Stimulated activated naive CD8-positive, alpha-beta T cell treated with anti-CD3 and anti-CD28 coated beads, Interleukin-15, Interleukin-2, amounts not matched to agents 100 ng/mL and 50 ng/mL, for 24 hours (primary cell): ENCODE results near the gene PRDM5.
A peak's percentile ranks its signal among the peaks of the same experiment; 100 is the strongest.

Experiments used
- H3K27ac Mint-ChIP-seq: one replicate; pipeline ENCODE4 v1.8.0; 2021; ENCODE audit warnings: mild to moderate bottlenecking, mixed read lengths
- H3K27me3 Mint-ChIP-seq: one replicate; pipeline ENCODE4 v1.8.0; 2021; ENCODE audit warnings: mixed read lengths
- H3K36me3 Mint-ChIP-seq: one replicate; pipeline ENCODE4 v1.8.0; 2021; ENCODE audit warnings: low read depth, mixed read lengths
- H3K4me1 Mint-ChIP-seq: one replicate; pipeline ENCODE4 v1.8.0; 2021; ENCODE audit warnings: low read depth, mixed read lengths
- H3K4me3 Mint-ChIP-seq: one replicate; pipeline ENCODE4 v1.8.0; 2021; ENCODE audit warnings: mild to moderate bottlenecking, mixed read lengths
- H3K9me3 Mint-ChIP-seq: one replicate; pipeline ENCODE4 v1.8.0; 2021; ENCODE audit warnings: mixed read lengths

Gene PRDM5

DNA sequence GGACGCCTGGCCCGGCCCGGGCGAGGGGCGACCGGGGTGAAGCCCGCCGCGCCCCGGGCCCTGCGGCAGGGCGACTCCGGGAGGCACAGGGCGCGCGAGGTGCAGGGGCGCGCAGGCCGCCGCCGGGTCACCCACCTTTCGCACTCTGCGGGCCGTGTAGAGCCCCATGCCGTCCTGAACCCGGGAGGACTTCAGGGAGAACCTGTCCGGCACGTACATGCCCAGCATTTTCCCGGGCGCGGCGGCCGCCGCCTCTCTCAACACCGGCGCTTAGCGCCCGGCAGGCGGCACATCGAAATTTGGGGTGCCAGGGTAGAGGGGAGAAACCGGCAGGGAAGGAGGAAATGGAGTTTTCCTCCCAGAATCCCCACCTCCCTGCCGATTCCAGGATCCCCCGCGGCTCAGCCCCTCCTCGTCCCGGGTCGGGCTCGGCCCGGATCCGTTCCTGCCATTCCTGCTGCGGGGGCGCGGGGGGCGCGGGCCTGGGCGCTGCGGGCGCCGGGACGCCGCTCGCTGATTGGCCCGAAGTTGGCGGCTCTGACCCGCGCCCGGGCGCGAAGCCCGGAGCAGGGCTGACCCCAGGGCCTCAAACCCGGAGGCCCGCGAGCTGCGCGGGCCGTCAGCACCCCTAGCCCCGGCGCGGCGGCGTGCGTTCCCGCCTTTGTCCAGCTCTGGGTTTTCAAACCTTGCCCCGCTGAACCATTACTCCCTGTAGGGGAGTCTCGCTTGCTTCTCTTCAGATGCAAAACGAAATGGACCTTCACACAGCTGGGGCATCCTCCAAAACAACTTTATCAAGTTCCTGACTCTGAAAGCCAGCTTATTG lies at the start of gene PRDM5:
PRDM5 (minus strand) TSS at position 346 of the 826 bp plus-strand sequence; CDS start at position 228, 118 bp downstream.
- no peaks in the 10 kb centered on the region for H3K36me3 Mint-ChIP-seq
- H3K4me1 Mint-ChIP-seq, result peaks cover 31% of the 10 kb centered on the region
- peak within 1 kb of the TSS; percentile 84 for H3K4me3 Mint-ChIP-seq
- H3K9me3 Mint-ChIP-seq, result no peaks in the 10 kb centered on the region
- peak within 1 kb of the TSS; percentile 92 for H3K27ac Mint-ChIP-seq
- peaks cover 34% of the 10 kb centered on the region for H3K27me3 Mint-ChIP-seq

DNA sequence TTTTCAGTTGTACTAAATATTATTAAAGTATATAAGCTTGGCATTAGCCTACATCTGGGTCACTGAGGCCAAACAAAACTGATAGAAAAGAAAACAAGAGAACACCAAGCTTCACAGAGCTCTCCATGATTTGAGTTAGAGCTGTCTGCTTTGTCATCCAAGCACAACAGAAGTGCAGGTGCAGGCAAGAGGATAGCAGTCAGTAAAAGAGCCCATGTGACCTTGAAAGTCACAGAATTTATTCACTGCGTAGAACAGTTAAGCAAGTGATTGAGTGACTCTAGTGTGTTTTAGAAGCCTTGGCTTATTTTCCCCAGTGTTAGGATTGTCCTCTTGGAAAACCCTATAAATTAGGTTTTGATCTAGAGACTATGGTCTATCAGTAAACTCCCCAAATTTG lies 49.4 kb upstream of the PRDM5 start:
- Mint-ChIP-seq H3K9me3 (peaks cover 4% of the 10 kb centered on the region), H3K27me3 (no peaks in the 10 kb centered on the region), H3K27ac (no peak overlapping the region), H3K4me1 (peaks cover 11% of the 10 kb centered on the region), H3K4me3 (no peak overlapping the region), H3K36me3 (no peaks in the 10 kb centered on the region)

DNA sequence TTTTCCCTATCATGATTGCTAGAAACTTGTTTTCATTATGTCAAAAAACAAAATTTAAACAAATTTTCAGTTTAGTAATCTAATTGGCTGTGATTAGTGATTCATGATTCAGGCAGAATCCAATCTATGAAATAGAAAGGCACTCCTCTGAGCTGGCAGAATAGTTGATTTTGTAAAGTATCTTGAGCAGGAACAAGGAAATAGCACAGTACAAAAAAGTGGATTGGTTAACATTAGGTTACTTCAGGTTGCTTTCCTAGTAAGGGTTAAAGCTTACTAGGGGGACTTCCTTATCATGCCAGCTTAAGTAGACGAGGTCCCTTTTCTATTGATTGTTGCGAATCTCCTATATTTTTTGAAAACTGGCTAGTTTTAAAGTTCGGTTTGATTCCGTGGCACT lies 43.4 kb upstream of the PRDM5 start:
- no peak overlapping the region for H3K4me3 Mint-ChIP-seq
- no peaks in the 10 kb centered on the region for H3K4me1 Mint-ChIP-seq

GRCh38 chr4:120964596-120964995 lies 42.1 kb upstream of the PRDM5 start:
- H3K4me3 Mint-ChIP-seq, result no peak overlapping the region
- no peaks in the 10 kb centered on the region for H3K27me3 Mint-ChIP-seq
- H3K27ac Mint-ChIP-seq, result no peak overlapping the region
- H3K36me3 Mint-ChIP-seq, result no peaks in the 10 kb centered on the region
- peaks cover 4% of the 10 kb centered on the region for H3K9me3 Mint-ChIP-seq
- no peaks in the 10 kb centered on the region for H3K4me1 Mint-ChIP-seq

More for the DNA sequence above, 43.4 kb upstream of the PRDM5 start:
- Mint-ChIP-seq H3K27me3 (no peaks in the 10 kb centered on the region), H3K9me3 (peaks cover 4% of the 10 kb centered on the region), H3K36me3 (no peaks in the 10 kb centered on the region), H3K27ac (no peak overlapping the region)

DNA sequence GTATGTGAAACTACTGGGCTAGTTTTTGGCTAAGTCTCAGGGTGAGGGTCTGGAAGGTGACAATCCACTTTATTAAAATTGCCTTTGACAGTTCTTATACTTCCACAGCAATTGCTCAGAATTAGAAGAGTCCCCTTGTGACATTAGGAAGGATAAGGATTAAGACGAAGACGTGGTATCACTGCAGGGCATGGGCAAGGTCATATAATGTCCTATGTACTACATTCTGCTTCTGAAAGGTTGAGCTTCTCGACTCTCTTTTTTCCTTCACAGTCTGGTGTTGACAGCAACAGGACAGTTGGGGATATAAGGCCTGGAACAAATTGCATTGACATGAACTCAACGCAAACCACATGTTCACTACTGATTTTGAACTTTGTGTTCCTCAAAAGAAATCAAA lies 40.9 kb upstream of the PRDM5 start:
- Mint-ChIP-seq H3K4me1 (no peaks in the 10 kb centered on the region), H3K27me3 (no peaks in the 10 kb centered on the region), H3K27ac (no peak overlapping the region), H3K36me3 (no peaks in the 10 kb centered on the region), H3K9me3 (no peaks in the 10 kb centered on the region), H3K4me3 (no peak overlapping the region)

GRCh38 chr4:120960656-120961267 lies 38.2 kb upstream of the PRDM5 start:
- H3K36me3 Mint-ChIP-seq, result no peaks in the 10 kb centered on the region
- H3K27ac Mint-ChIP-seq, result no peak overlapping the region
- H3K27me3 Mint-ChIP-seq, result no peaks in the 10 kb centered on the region
- no peaks in the 10 kb centered on the region for H3K9me3 Mint-ChIP-seq
- H3K4me1 Mint-ChIP-seq, result no peaks in the 10 kb centered on the region
- H3K4me3 Mint-ChIP-seq, result no peak overlapping the region

GRCh38 chr4:120948382-120948781 lies 25.9 kb upstream of the PRDM5 start:
- peaks cover 8% of the 10 kb centered on the region for H3K36me3 Mint-ChIP-seq
- H3K4me1 Mint-ChIP-seq, result no peaks in the 10 kb centered on the region
- H3K9me3 Mint-ChIP-seq, result peaks cover 40% of the 10 kb centered on the region
- no peak overlapping the region for H3K4me3 Mint-ChIP-seq
- no peak overlapping the region for H3K27ac Mint-ChIP-seq
- no peaks in the 10 kb centered on the region for H3K27me3 Mint-ChIP-seq

DNA sequence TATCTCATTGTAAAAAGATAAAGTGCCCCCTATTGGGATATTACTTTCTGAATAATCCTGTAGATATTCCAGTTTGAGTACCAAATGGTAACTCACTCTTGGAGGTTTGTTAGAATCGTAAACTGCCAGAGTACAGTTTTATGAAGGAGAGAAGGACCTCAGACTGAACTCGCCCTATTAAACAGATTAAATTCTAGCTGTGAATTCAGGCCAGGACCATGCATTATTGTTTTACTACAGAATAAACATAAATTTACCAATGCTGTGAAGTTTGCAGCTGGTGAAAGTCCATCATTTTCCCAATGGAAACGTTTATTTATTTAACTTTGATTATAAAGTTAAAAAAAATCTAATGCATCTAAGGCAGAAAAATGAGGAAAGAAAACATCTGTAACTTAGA lies 20.2 kb upstream of the PRDM5 start:
- Mint-ChIP-seq H3K4me3 (no peak overlapping the region), H3K27me3 (no peaks in the 10 kb centered on the region), H3K4me1 (no peaks in the 10 kb centered on the region), H3K36me3 (peaks cover 4% of the 10 kb centered on the region), H3K9me3 (peaks cover 22% of the 10 kb centered on the region), H3K27ac (no peak overlapping the region)

- no peak overlapping the region for H3K27ac Mint-ChIP-seq
- peaks cover 5% of the 10 kb centered on the region for H3K27me3 Mint-ChIP-seq
- H3K4me3 Mint-ChIP-seq, result no peak overlapping the region
- no peaks in the 10 kb centered on the region for H3K4me1 Mint-ChIP-seq
- H3K36me3 Mint-ChIP-seq, result peaks cover 4% of the 10 kb centered on the region
- H3K9me3 Mint-ChIP-seq, result peaks cover 10% of the 10 kb centered on the region
Observed at GRCh38 chr4:120940547-120940946, 18.0 kb upstream of the PRDM5 start.

DNA sequence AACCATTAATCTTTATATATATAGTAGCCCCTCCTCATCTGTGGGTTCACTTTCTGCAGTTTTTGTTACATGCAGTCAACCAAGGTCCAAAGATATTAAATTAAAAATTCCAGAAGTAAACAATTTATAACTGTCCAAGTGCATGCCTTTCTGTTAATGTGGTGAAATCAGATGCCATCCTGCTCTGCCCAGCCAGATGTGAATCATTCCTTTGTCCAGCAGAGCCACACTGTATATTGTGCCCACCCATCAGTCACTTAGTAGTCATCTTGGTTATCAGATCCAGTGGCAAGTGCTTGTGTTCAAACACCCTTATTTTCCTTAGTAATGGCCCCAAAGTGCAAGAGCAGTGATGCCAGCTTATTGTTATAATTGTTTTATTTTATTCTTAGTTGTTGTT lies 17.2 kb upstream of the PRDM5 start:
- H3K27me3 Mint-ChIP-seq, result peaks cover 5% of the 10 kb centered on the region
- peaks cover 4% of the 10 kb centered on the region for H3K36me3 Mint-ChIP-seq
- no peak overlapping the region for H3K4me3 Mint-ChIP-seq
- peaks cover 5% of the 10 kb centered on the region for H3K9me3 Mint-ChIP-seq
- H3K27ac Mint-ChIP-seq, result no peak overlapping the region
- no peaks in the 10 kb centered on the region for H3K4me1 Mint-ChIP-seq

DNA sequence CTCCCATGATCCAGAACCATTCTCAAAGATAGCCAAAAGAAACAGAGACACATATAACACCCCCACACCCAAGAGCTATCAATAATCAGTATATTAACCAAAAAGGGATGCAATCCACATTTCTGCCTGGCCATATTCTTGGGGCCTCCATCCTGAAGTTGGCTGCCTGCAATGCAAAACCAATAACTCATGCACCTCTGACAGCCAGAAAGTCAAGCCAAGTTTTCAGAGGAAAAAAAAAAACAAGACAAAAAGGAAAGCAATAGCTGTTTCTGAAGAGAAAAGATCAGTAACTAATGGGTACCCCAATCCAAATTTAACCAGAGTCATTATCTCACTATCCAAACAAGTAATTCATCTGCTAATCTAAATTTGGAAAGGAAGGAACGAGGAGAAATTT lies 7.3 kb upstream of the PRDM5 start:
- no peaks in the 10 kb centered on the region for H3K36me3 Mint-ChIP-seq
- H3K4me3 Mint-ChIP-seq, result no peak overlapping the region
- no peaks in the 10 kb centered on the region for H3K9me3 Mint-ChIP-seq
- H3K27ac Mint-ChIP-seq, result no peak overlapping the region
- H3K27me3 Mint-ChIP-seq, result peaks cover 5% of the 10 kb centered on the region
- H3K4me1 Mint-ChIP-seq, result no peaks in the 10 kb centered on the region

- Mint-ChIP-seq H3K4me1 (peaks cover 7% of the 10 kb centered on the region), H3K9me3 (no peaks in the 10 kb centered on the region), H3K27ac (no peak overlapping the region)
Observed at GRCh38 chr4:120927801-120928409, 5.4 kb upstream of the PRDM5 start.

DNA sequence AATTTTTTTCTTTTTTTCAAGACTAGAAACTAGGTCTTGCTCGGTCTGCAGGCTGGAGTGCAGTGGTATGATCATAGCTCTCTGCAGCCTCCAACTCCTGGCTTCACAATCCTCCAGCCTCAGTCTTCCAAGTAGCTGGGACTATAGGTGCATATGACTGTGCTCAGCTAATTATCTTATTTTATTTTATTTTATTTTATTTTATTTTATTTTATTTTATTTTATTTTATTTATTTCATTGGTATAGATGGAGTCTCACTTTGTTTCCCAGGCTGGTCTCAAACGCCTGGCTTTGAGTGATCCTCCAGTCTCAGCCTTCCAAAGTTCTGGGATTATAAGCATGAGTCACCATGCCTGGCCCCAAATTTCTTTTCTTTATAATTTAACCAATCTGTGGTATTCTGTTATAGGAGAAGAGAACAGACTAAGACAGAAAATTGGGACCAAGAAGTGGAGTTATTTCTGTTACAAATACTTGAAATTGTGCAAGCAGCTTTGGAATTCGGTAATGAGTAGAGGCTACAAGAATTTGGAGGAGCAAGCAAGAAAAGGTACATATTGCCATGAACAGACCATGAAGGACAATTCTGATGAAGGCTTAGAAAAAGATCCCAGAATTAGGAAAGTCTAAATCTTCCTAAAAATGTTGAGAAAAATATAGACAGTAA lies 4.0 kb upstream of the PRDM5 start:
- H3K36me3 Mint-ChIP-seq, result no peaks in the 10 kb centered on the region
- H3K27ac Mint-ChIP-seq, result no peak overlapping the region
- no peak overlapping the region for H3K4me3 Mint-ChIP-seq
- no peaks in the 10 kb centered on the region for H3K9me3 Mint-ChIP-seq
- H3K4me1 Mint-ChIP-seq, result peaks cover 13% of the 10 kb centered on the region
- peaks cover 28% of the 10 kb centered on the region for H3K27me3 Mint-ChIP-seq

More at GRCh38 chr4:120927801-120928409, 5.4 kb upstream of the PRDM5 start:
- H3K27me3 Mint-ChIP-seq, result peaks cover 22% of the 10 kb centered on the region
- no peak overlapping the region for H3K4me3 Mint-ChIP-seq
- no peaks in the 10 kb centered on the region for H3K36me3 Mint-ChIP-seq

- Mint-ChIP-seq H3K27me3 (peaks cover 34% of the 10 kb centered on the region), H3K4me3 (no peak overlapping the region), H3K9me3 (no peaks in the 10 kb centered on the region), H3K4me1 (peaks cover 17% of the 10 kb centered on the region), H3K27ac (no peak overlapping the region), H3K36me3 (no peaks in the 10 kb centered on the region)
Observed at GRCh38 chr4:120924931-120925330, 2.4 kb upstream of the PRDM5 start.

GRCh38 chr4:120923207-120923522 lies 639 bp upstream of the PRDM5 start:
- H3K27me3 Mint-ChIP-seq, result peaks cover 34% of the 10 kb centered on the region
- no peaks in the 10 kb centered on the region for H3K36me3 Mint-ChIP-seq
- H3K4me3 Mint-ChIP-seq, result peak overlapping the region; percentile 84
- H3K27ac Mint-ChIP-seq, result peak overlapping the region; percentile 82
- peaks cover 31% of the 10 kb centered on the region for H3K4me1 Mint-ChIP-seq
- H3K9me3 Mint-ChIP-seq, result no peaks in the 10 kb centered on the region
